ENCODE data around the gene CLEC11A. TPM values are rescaled to one million over a fixed set of nuclear protein-coding genes. Genes with fewer than 3 reads are reported as not detected.

Gene CLEC11A
- total and polyA plus RNA-seq, 9 of the 15 experiments (the other 6 are each of a cell fraction or from before 2014, with no cell fraction given) = 0.39 to 43.9 (median 3.4) TPM

GRCh38 chr19:50725218-50725910 is 2.2 kb downstream of the CLEC11A start (continued):
- TF ChIP-seq, protein P1, sequence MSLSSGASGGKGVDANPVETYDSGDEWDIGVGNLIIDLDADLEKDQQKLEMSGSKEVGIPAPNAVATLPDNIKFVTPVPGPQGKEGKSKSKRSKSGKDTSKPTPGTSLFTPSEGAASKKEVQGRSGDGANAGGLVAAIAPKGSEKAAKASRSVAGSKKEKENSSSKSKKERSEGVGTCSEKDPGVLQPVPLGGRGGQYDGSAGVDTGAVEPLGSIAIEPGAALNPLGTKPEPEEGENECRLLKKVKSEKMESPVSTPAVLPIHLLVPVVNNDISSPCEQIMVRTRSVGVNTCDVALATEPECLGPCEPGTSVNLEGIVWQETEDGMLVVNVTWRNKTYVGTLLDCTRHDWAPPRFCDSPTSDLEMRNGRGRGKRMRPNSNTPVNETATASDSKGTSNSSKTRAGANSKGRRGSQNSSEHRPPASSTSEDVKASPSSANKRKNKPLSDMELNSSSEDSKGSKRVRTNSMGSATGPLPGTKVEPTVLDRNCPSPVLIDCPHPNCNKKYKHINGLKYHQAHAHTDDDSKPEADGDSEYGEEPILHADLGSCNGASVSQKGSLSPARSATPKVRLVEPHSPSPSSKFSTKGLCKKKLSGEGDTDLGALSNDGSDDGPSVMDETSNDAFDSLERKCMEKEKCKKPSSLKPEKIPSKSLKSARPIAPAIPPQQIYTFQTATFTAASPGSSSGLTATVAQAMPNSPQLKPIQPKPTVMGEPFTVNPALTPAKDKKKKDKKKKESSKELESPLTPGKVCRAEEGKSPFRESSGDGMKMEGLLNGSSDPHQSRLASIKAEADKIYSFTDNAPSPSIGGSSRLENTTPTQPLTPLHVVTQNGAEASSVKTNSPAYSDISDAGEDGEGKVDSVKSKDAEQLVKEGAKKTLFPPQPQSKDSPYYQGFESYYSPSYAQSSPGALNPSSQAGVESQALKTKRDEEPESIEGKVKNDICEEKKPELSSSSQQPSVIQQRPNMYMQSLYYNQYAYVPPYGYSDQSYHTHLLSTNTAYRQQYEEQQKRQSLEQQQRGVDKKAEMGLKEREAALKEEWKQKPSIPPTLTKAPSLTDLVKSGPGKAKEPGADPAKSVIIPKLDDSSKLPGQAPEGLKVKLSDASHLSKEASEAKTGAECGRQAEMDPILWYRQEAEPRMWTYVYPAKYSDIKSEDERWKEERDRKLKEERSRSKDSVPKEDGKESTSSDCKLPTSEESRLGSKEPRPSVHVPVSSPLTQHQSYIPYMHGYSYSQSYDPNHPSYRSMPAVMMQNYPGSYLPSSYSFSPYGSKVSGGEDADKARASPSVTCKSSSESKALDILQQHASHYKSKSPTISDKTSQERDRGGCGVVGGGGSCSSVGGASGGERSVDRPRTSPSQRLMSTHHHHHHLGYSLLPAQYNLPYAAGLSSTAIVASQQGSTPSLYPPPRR (CRISPR knock-in tag; IDR thresholded peaks at IDR 0.05; ENCODE audit: borderline replicate concordance) = no peak
- TF ChIP-seq, protein P2, sequence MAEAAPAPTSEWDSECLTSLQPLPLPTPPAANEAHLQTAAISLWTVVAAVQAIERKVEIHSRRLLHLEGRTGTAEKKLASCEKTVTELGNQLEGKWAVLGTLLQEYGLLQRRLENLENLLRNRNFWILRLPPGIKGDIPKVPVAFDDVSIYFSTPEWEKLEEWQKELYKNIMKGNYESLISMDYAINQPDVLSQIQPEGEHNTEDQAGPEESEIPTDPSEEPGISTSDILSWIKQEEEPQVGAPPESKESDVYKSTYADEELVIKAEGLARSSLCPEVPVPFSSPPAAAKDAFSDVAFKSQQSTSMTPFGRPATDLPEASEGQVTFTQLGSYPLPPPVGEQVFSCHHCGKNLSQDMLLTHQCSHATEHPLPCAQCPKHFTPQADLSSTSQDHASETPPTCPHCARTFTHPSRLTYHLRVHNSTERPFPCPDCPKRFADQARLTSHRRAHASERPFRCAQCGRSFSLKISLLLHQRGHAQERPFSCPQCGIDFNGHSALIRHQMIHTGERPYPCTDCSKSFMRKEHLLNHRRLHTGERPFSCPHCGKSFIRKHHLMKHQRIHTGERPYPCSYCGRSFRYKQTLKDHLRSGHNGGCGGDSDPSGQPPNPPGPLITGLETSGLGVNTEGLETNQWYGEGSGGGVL (CRISPR knock-in tag; IDR thresholded peaks at IDR 0.05) = no peak
- peak; percentile 91 for TF ChIP-seq CREM (IDR thresholded peaks at IDR 0.05; ENCODE audit: low read depth)
- no peak for TF ChIP-seq HMGXB4 (CRISPR knock-in tag; IDR thresholded peaks at IDR 0.05)
- no peak for TF ChIP-seq E2F5 (CRISPR knock-in tag; IDR thresholded peaks at IDR 0.05)
- no peak for TF ChIP-seq NCOA4 (IDR thresholded peaks at IDR 0.05; ENCODE audit: partially characterized antibody)
- no peak for TF ChIP-seq FOS (IDR thresholded peaks at IDR 0.05; ENCODE audit: extremely low read depth, insufficient read length)
- TF ChIP-seq ERF (CRISPR knock-in tag; IDR thresholded peaks at IDR 0.05) = peak; percentile 85; the same call in 1 of the 2 replicates
- TF ChIP-seq, protein P3, sequence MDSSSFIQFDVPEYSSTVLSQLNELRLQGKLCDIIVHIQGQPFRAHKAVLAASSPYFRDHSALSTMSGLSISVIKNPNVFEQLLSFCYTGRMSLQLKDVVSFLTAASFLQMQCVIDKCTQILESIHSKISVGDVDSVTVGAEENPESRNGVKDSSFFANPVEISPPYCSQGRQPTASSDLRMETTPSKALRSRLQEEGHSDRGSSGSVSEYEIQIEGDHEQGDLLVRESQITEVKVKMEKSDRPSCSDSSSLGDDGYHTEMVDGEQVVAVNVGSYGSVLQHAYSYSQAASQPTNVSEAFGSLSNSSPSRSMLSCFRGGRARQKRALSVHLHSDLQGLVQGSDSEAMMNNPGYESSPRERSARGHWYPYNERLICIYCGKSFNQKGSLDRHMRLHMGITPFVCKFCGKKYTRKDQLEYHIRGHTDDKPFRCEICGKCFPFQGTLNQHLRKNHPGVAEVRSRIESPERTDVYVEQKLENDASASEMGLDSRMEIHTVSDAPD (CRISPR knock-in tag; IDR thresholded peaks at IDR 0.05) = no peak
- no peak for TF ChIP-seq EZH2 (IDR thresholded peaks at IDR 0.05; ENCODE audit: borderline replicate concordance, low read depth, low read length)
- no peak for TF ChIP-seq YY1 (IDR thresholded peaks at IDR 0.05; ENCODE audit: borderline replicate concordance in 1 of 3, control insufficient read depth in 1 of 3, extremely low read depth in 1 of 3, insufficient read depth in 3 of 3, insufficient read length in 1 of 3, insufficient replicate concordance in 2 of 3, low read depth in 1 of 3, low read length in 2 of 3)
- TF ChIP-seq NR1H2 (CRISPR knock-in tag; IDR thresholded peaks at IDR 0.05) = no peak
- TF ChIP-seq ZBED1 (IDR thresholded peaks at IDR 0.05) = no peak
